Liver (tissue), 9 donors: ENCODE data around the gene NTHL1. TPM values are rescaled to one million over a fixed set of nuclear protein-coding genes. Genes with fewer than 3 reads are reported as not detected.

Experiments used
- DNase-seq: peaks from one replicate; pipeline ENCODE4 v3.0.0-alpha.2; 2017; ENCODE audit warnings: low spot score
- H3K27ac ChIP-seq, 2 donors: one replicate each; pipeline ENCODE4 v1.7.0; 2013; ENCODE audit warnings: inconsistent platforms in 2 of 2, low read length in 2 of 2, control low read depth in 1 of 2, low read depth in 1 of 2, mild to moderate bottlenecking in 1 of 2
- H3K27me3 ChIP-seq, 4 donors: one replicate each; pipeline versions ENCODE4 v1.6.1 to v1.7.0; 2013; ENCODE audit warnings: low read length in 3 of 4, inconsistent platforms in 1 of 4, mild to moderate bottlenecking in 1 of 4, moderate library complexity in 1 of 4; ENCODE audit not compliant: control insufficient read depth in 4 of 4, insufficient read depth in 4 of 4
- H3K36me3 ChIP-seq, 4 donors: one replicate each; pipeline versions ENCODE4 v1.6.1 to v1.7.0; 2013; ENCODE audit warnings: low read length in 3 of 4, mild to moderate bottlenecking in 3 of 4, low read depth in 1 of 4, moderate library complexity in 1 of 4; ENCODE audit not compliant: control insufficient read depth in 4 of 4, insufficient read depth in 3 of 4
- H3K4me1 ChIP-seq, 4 donors: one replicate each; pipeline versions ENCODE4 v1.6.1 to v1.7.0; 2013; ENCODE audit warnings: low read length in 3 of 4, mild to moderate bottlenecking in 3 of 4, moderate library complexity in 1 of 4; ENCODE audit not compliant: control insufficient read depth in 4 of 4, insufficient read depth in 4 of 4
- H3K4me3 ChIP-seq, 3 donors: one replicate each; pipeline versions ENCODE4 v1.6.1 to v1.7.0; 2013; ENCODE audit warnings: low read length in 3 of 3, control low read depth in 1 of 3, low read depth in 1 of 3, mild to moderate bottlenecking in 1 of 3
- H3K9ac ChIP-seq, 2 donors: one replicate each; pipeline ENCODE4 v1.7.0; 2013; ENCODE audit warnings: low read length in 2 of 2, mild to moderate bottlenecking in 2 of 2, moderate library complexity in 2 of 2, control low read depth in 1 of 2, low read depth in 1 of 2
- H3K9me3 ChIP-seq, 4 donors: one replicate each; pipeline versions ENCODE4 v1.6.1 to v1.7.0; 2013; ENCODE audit warnings: low read length in 3 of 4; ENCODE audit not compliant: control insufficient read depth in 4 of 4
- ATF3 ChIP-seq: IDR thresholded peaks from 2 replicates; pipeline ENCODE4 v1.6.1; 2016; ENCODE audit warnings: antibody characterized with exemption
- CTCF ChIP-seq: fragments of 150-350 bp; IDR thresholded peaks from 2 replicates; pipeline ENCODE4 v1.5.1; 2017; ENCODE audit warnings: improper control_type of control experiment, low read depth, low read length; ENCODE audit not compliant: missing input control
- EGR1 ChIP-seq, 2 donors: IDR thresholded peaks; 2 replicates each; pipeline ENCODE4 v1.6.1; 2016 to 2018; ENCODE audit warnings: antibody characterized with exemption in 2 of 2, low read depth in 2 of 2
- FOXA1 ChIP-seq: IDR thresholded peaks from 2 replicates; pipeline ENCODE4 v1.6.1; 2016; ENCODE audit warnings: antibody characterized with exemption
- FOXA2 ChIP-seq: IDR thresholded peaks from 2 replicates; pipeline ENCODE4 v1.6.1; 2016; ENCODE audit warnings: antibody characterized with exemption
- GABPA ChIP-seq, 2 donors: IDR thresholded peaks in 1 of 2; conservative IDR thresholded peaks in 1 of 2; 2 replicates each; pipeline ENCODE4 v1.6.1; 2016; ENCODE audit warnings: antibody characterized with exemption in 2 of 2, mild to moderate bottlenecking in 1 of 2, moderate library complexity in 1 of 2
- HNF4A ChIP-seq, 2 donors: conservative IDR thresholded peaks; 2 replicates each; pipeline ENCODE4 v1.6.1; 2016; ENCODE audit warnings: antibody characterized with exemption in 2 of 2, mild to moderate bottlenecking in 2 of 2
- HNF4G ChIP-seq: IDR thresholded peaks from 2 replicates; pipeline ENCODE4 v1.6.1; 2016; ENCODE audit warnings: antibody characterized with exemption
- JUND ChIP-seq, 2 donors: IDR thresholded peaks; 2 replicates each; pipeline ENCODE4 v1.6.1; 2016; ENCODE audit warnings: antibody characterized with exemption in 2 of 2
- MAX ChIP-seq: IDR thresholded peaks from 2 replicates; pipeline ENCODE4 v1.6.1; 2016; ENCODE audit warnings: antibody characterized with exemption
- NR2F2 ChIP-seq: IDR thresholded peaks from 2 replicates; pipeline ENCODE4 v1.6.1; 2016; ENCODE audit warnings: antibody characterized with exemption
- RAD21 ChIP-seq, 2 donors: IDR thresholded peaks; 2 replicates each; pipeline ENCODE4 v1.6.1; 2016; ENCODE audit warnings: antibody characterized with exemption in 2 of 2, mild to moderate bottlenecking in 2 of 2
- REST ChIP-seq: IDR thresholded peaks from 2 replicates; pipeline ENCODE4 v1.6.1; 2016; ENCODE audit warnings: antibody characterized with exemption, mild to moderate bottlenecking
- RXRA ChIP-seq, 2 donors: IDR thresholded peaks; 2 replicates each; pipeline ENCODE4 v1.6.1; 2017 to 2018; ENCODE audit warnings: antibody characterized with exemption in 2 of 2, mild to moderate bottlenecking in 1 of 2
- SP1 ChIP-seq: IDR thresholded peaks from 2 replicates; pipeline ENCODE4 v1.6.1; 2018; ENCODE audit warnings: antibody characterized with exemption, mild to moderate bottlenecking
- TAF1 ChIP-seq: conservative IDR thresholded peaks from 2 replicates; pipeline ENCODE4 v1.6.1; 2016; ENCODE audit warnings: antibody characterized with exemption, mild to moderate bottlenecking
- YY1 ChIP-seq: IDR thresholded peaks from 2 replicates; pipeline ENCODE4 v1.6.1; 2016; ENCODE audit warnings: antibody characterized with exemption, mild to moderate bottlenecking
- ZBTB33 ChIP-seq: IDR thresholded peaks from 2 replicates; pipeline ENCODE4 v1.6.1; 2016; ENCODE audit warnings: antibody characterized with exemption
- WGBS: extraction: QIAGEN DNeasy Blood & Tissue Kit; methylation state at CpG from one replicate; pipeline ENCODE4 v1.1.7; 2013; 5-methylcytosine and 5-hydroxymethylcytosine counted together
- polyA plus RNA-seq, 2 donors: library from polyadenylated mRNA; stranded (reverse) in 1 of 2; unstranded in 1 of 2; fragments of 200-250 nt in 1 of 2; fragments of >200 nt in 1 of 2; fragmentation: Nextera tagmentation in 1 of 2; extraction: Ambion mirVana in 1 of 2; gene quantifications; one replicate each; pipeline versions ENCODE4 v1.2.1 to v1.2.3, GENCODE V29; 2013 to 2015
- total RNA-seq, 2 donors: library from RNA; depleted of rRNA; stranded (reverse); fragments of >200 nt; gene quantifications; one replicate each; pipeline ENCODE4 v1.2.3, GENCODE V29; 2014
- donor health status: healthy.
- donor health status: healthy.
- donor health status: healthy.
- donor health status: healthy.
- donor health status: healthy.

The NTHL1 gene
- total and polyA plus RNA-seq, 4 donors, result 10.4 to 166 (median 19.1) TPM

- Histone ChIP-seq H3K4me1 (peaks cover 0 to 6% (median 1%) of the 10 kb centered on the region in 4 donors), H3K4me3 (no peak overlapping the region), H3K27me3 (no peaks in the 10 kb centered on the region), H3K36me3 (peaks cover 24 to 66% (median 28%) of the 10 kb centered on the region in 4 donors), H3K9me3 (no peaks in the 10 kb centered on the region), H3K27ac (no peak overlapping the region), H3K9ac (no peak overlapping the region)
- TF ChIP-seq SP1 (no peak), CTCF (no peak), TAF1 (no peak), GABPA (IDR thresholded peaks at IDR 0.05 in 1 of 2, conservative IDR thresholded peaks at IDR 0.05 in 1 of 2) (no peak), FOXA1 (no peak), HNF4G (no peak), RXRA (IDR thresholded peaks at IDR 0.05) (no peak), YY1 (no peak), MAX (no peak), JUND (IDR thresholded peaks at IDR 0.05) (no peak), RAD21 (IDR thresholded peaks at IDR 0.05) (no peak), FOXA2 (no peak), HNF4A (conservative IDR thresholded peaks at IDR 0.05) (no peak), ZBTB33 (no peak), ATF3 (no peak), EGR1 (IDR thresholded peaks at IDR 0.05; ENCODE audit: low read depth in 2 of 2) (no peak)
- WGBS, result 95% methylated on average over 27 of the region's 27 CpGs
- no peak for DNase-seq
These were observed 49.2 kb downstream of the NTHL1 start for GRCh38 chr16:1998360-1998835.

- Histone ChIP-seq H3K9ac (no peak overlapping the region), H3K36me3 (peaks cover 24 to 60% (median 28%) of the 10 kb centered on the region in 4 donors), H3K27ac (no peak overlapping the region), H3K27me3 (no peaks in the 10 kb centered on the region), H3K4me3 (no peak overlapping the region), H3K4me1 (peaks cover 0 to 6% (median 1%) of the 10 kb centered on the region in 4 donors), H3K9me3 (no peaks in the 10 kb centered on the region)
- DNase-seq, result no peak
- no peak for TF ChIP-seq GABPA (IDR thresholded peaks at IDR 0.05 in 1 of 2, conservative IDR thresholded peaks at IDR 0.05 in 1 of 2)
- TF ChIP-seq SP1, result no peak
- no peak for TF ChIP-seq TAF1
- TF ChIP-seq ATF3, result no peak
- no peak for TF ChIP-seq REST
- TF ChIP-seq MAX, result no peak
- no peak for TF ChIP-seq NR2F2
- TF ChIP-seq CTCF, result no peak
- 89% methylated on average over 26 of the region's 26 CpGs for WGBS
These were observed 49.9 kb downstream of the NTHL1 start for GRCh38 chr16:1997494-1998359.
